Stimulated activated naive CD4-positive, alpha-beta T cell (primary cell): ENCODE data around the gene NEMF.
"Not testable (repeated sequence)": the region's sequence is repeated elsewhere in the genome, so short reads cannot be mapped to it uniquely, and the experiment has no call there.

Experiments used
- DNase-seq, 6 experiments: peaks; one replicate each; lab custom pipeline; 2025; lab: John Stamatoyannopoulos, UW

The NEMF gene

GRCh38 chr14:49761839-49762551 is 90.6 kb downstream of the NEMF start:
- no peak for DNase-seq

- DNase-seq: no peak
These were observed 97.2 kb downstream of the NEMF start for GRCh38 chr14:49755378-49755777.

DNA sequence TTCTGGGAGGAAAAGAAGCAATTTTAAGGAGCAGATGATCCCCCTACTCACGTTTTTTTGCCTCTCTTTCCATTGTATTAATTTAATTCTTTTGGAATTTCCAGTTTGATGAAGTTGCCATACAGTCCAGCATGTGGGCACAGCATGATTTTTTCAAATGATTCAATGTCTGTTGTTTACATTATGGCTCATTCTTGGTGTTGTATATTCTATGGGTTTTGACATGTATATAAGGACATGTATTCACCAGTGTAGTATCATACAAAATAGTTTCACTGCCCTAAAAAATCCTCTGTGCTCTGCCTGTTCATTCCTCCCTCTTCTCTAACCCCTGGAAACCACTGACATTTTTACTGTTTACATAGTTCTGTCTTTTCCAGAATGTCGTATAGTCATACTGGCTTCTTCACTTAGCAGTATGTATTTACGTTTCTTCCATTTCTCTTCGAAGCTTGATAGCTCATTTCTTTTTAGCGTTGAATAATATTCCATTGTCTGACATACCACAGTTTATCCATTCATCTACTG is 98.0 kb downstream of the NEMF start:
- DNase-seq: no peak

DNA sequence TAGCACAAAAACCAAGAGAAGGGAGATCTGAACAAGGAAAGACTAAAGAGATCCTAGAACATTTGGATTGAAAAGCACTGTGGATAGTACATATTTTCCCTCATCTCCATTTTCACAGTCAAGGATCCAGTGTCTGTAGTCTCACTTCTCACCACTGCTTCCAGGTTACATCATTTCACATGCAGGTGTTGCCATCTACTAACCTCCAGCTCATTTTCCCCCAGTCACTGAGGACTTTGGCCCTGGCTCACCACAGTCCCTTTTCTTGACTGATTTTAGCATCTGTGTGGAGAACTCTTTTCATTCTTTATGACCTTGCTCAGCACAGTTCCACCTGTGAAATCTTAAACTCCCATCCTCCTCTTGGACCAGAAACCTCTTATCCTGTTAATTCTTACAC is 106.1 kb downstream of the NEMF start:
- not testable (repeated sequence) for DNase-seq

DNA sequence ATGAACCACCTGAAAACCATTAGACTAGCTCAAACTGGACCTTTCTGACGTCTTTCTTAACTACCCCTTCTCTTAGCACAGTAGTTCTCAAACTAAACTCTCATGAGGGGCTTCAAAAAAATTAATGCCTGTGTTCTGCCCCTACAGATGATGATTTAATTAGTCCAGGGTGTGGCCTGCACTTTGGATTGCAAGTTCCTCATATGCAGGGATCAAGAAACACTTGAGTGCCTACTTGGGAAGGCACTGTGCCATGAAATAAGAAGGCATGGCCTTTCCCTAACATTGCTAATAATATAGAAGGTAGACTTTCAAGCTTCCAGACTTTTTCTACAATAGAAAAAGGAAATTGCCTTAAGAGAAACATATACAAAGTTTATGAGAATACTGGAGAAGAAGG is 107.4 kb downstream of the NEMF start:
- DNase-seq: no peak

GRCh38 chr14:49735669-49736068 is 116.9 kb downstream of the NEMF start:
- not testable (repeated sequence) for DNase-seq

- DNase-seq: no peak
These were observed 118.8 kb downstream of the NEMF start for GRCh38 chr14:49733836-49734235.

DNA sequence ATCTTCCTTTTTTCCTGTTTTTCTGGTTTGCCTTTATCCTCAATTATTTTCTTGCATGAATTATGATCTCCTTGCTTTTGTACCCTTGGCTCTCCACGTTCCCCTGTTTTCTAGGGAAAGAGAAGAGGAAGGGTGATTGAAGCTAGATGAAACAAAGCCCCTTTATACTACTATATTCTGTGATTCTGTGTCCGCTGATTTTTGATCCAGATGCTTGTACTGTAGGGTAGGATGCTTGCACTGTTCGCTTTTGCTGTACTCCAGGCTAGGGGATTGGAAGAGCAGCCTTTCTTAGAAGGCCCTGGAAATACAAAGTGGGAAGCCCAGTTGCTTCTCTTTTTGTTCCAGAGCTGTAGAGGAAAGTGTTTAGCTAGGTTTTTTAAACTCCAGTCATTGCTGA is 119.7 kb downstream of the NEMF start:
- DNase-seq: no peak
